HG03439 (cell line): ENCODE results near the gene TMEM170B.

Experiments used
- ATAC-seq: cut with Tn5 transposase; IDR thresholded peaks from one replicate; pipeline ENCODE4 v1.9.1; 2021; ENCODE audit warnings: mild to moderate bottlenecking, moderate library complexity; ENCODE audit not compliant: unreplicated experiment

The TMEM170B gene

GRCh38 chr6:11584244-11584643, 46.7 kb downstream of the TMEM170B start:
- no peak for ATAC-seq

- ATAC-seq = no peak
Observed at GRCh38 chr6:11585426-11586016, 48.0 kb downstream of the TMEM170B start.

GRCh38 chr6:11586117-11586516, 48.6 kb downstream of the TMEM170B start:
- ATAC-seq = no peak

- ATAC-seq = no peak
Observed at GRCh38 chr6:11586536-11586935, 49.0 kb downstream of the TMEM170B start.

- ATAC-seq = no peak
Observed at GRCh38 chr6:11589261-11589660, 51.7 kb downstream of the TMEM170B start.

- ATAC-seq = no peak
Observed at GRCh38 chr6:11592294-11592906, 54.9 kb downstream of the TMEM170B start.

GRCh38 chr6:11593096-11593495, 55.5 kb downstream of the TMEM170B start:
- no peak for ATAC-seq

- ATAC-seq = no peak
Observed at GRCh38 chr6:11595903-11596302, 58.4 kb downstream of the TMEM170B start.

- ATAC-seq = no peak
Observed at GRCh38 chr6:11596640-11597237, 59.2 kb downstream of the TMEM170B start.

GRCh38 chr6:11598687-11599086, 61.1 kb downstream of the TMEM170B start:
- ATAC-seq = no peak

GRCh38 chr6:11600251-11600650, 62.7 kb downstream of the TMEM170B start:
- no peak for ATAC-seq

- ATAC-seq = no peak
Observed at GRCh38 chr6:11601776-11602605, 64.4 kb downstream of the TMEM170B start.

GRCh38 chr6:11604215-11604614, 66.7 kb downstream of the TMEM170B start:
- ATAC-seq = no peak

GRCh38 chr6:11604836-11605506, 67.4 kb downstream of the TMEM170B start:
- no peak for ATAC-seq

- ATAC-seq = no peak
Observed at GRCh38 chr6:11605507-11605905, 68.0 kb downstream of the TMEM170B start.

GRCh38 chr6:11606332-11606731, 68.8 kb downstream of the TMEM170B start:
- ATAC-seq = no peak

GRCh38 chr6:11607383-11607782, 69.8 kb downstream of the TMEM170B start:
- no peak for ATAC-seq

- ATAC-seq = no peak
Observed at GRCh38 chr6:11608600-11609323, 71.2 kb downstream of the TMEM170B start.

GRCh38 chr6:11609324-11610071, 71.9 kb downstream of the TMEM170B start:
- ATAC-seq = no peak

- ATAC-seq = no peak
Observed at GRCh38 chr6:11613336-11613735, 75.8 kb downstream of the TMEM170B start.
